ENCODE data around the gene PCSK1.

The PCSK1 gene

GRCh38 chr5:96426831-96427230 lies 6.2 kb downstream of the PCSK1 start:
- no peaks in the 10 kb centered on the region for H3K36me3 ChIP-seq (ENCODE audit: control insufficient read depth, insufficient read depth, low read length)
- no peaks in the 10 kb centered on the region for H3K9me3 ChIP-seq (ENCODE audit: control insufficient read depth, insufficient read depth, low read length)
- H3K27ac ChIP-seq (ENCODE audit: low read depth, low read length): no peak overlapping the region
- H3K9ac ChIP-seq (ENCODE audit: low read depth, low read length): no peak overlapping the region
- peaks cover 4% of the 10 kb centered on the region; the same call in 1 of the 2 replicates for H3K4me1 ChIP-seq (ENCODE audit: control insufficient read depth, insufficient read depth, low read length)
- peaks cover 20% of the 10 kb centered on the region for H3K27me3 ChIP-seq (ENCODE audit: control insufficient read depth, insufficient read depth, low read length)
- no peak overlapping the region for H3K4me3 ChIP-seq (ENCODE audit: low read depth, low read length)

- H3K4me1 ChIP-seq (ENCODE audit: control insufficient read depth, insufficient read depth, low read length): peaks cover 4% of the 10 kb centered on the region; the same call in 1 of the 2 replicates
- peaks cover 6% of the 10 kb centered on the region for H3K27me3 ChIP-seq (ENCODE audit: control insufficient read depth, insufficient read depth, low read length)
- no peak overlapping the region for H3K27ac ChIP-seq (ENCODE audit: low read depth, low read length)
- H3K4me3 ChIP-seq (ENCODE audit: low read depth, low read length): no peak overlapping the region
- H3K9ac ChIP-seq (ENCODE audit: low read depth, low read length): no peak overlapping the region
- H3K36me3 ChIP-seq (ENCODE audit: control insufficient read depth, insufficient read depth, low read length): no peaks in the 10 kb centered on the region
- H3K9me3 ChIP-seq (ENCODE audit: control insufficient read depth, insufficient read depth, low read length): no peaks in the 10 kb centered on the region
Measured at GRCh38 chr5:96425443-96425842, 7.6 kb downstream of the PCSK1 start.

- Histone ChIP-seq H3K36me3 (ENCODE audit: control insufficient read depth, insufficient read depth, low read length) (no peaks in the 10 kb centered on the region), H3K4me3 (ENCODE audit: low read depth, low read length) (no peak overlapping the region), H3K9me3 (ENCODE audit: control insufficient read depth, insufficient read depth, low read length) (no peaks in the 10 kb centered on the region), H3K4me1 (ENCODE audit: control insufficient read depth, insufficient read depth, low read length) (peaks cover 4% of the 10 kb centered on the region; the same call in 1 of the 2 replicates), H3K9ac (ENCODE audit: low read depth, low read length) (no peak overlapping the region), H3K27ac (ENCODE audit: low read depth, low read length) (no peak overlapping the region), H3K27me3 (ENCODE audit: control insufficient read depth, insufficient read depth, low read length) (no peaks in the 10 kb centered on the region)
Measured at GRCh38 chr5:96415897-96416296, 17.2 kb downstream of the PCSK1 start.

- Histone ChIP-seq H3K36me3 (ENCODE audit: control insufficient read depth, insufficient read depth, low read length) (no peaks in the 10 kb centered on the region), H3K4me3 (ENCODE audit: low read depth, low read length) (no peak overlapping the region), H3K27me3 (ENCODE audit: control insufficient read depth, insufficient read depth, low read length) (no peaks in the 10 kb centered on the region), H3K9ac (ENCODE audit: low read depth, low read length) (no peak overlapping the region), H3K9me3 (ENCODE audit: control insufficient read depth, insufficient read depth, low read length) (no peaks in the 10 kb centered on the region), H3K27ac (ENCODE audit: low read depth, low read length) (no peak overlapping the region), H3K4me1 (ENCODE audit: control insufficient read depth, insufficient read depth, low read length) (peaks cover 4% of the 10 kb centered on the region; the same call in 1 of the 2 replicates)
Measured at GRCh38 chr5:96412868-96413449, 20.1 kb downstream of the PCSK1 start.

GRCh38 chr5:96410013-96410412 lies 23.0 kb downstream of the PCSK1 start:
- H3K4me1 ChIP-seq (ENCODE audit: control insufficient read depth, insufficient read depth, low read length): no peaks in the 10 kb centered on the region
- H3K9me3 ChIP-seq (ENCODE audit: control insufficient read depth, insufficient read depth, low read length): no peaks in the 10 kb centered on the region
- no peak overlapping the region for H3K9ac ChIP-seq (ENCODE audit: low read depth, low read length)
- H3K36me3 ChIP-seq (ENCODE audit: control insufficient read depth, insufficient read depth, low read length): no peaks in the 10 kb centered on the region
- no peak overlapping the region for H3K27ac ChIP-seq (ENCODE audit: low read depth, low read length)
- H3K27me3 ChIP-seq (ENCODE audit: control insufficient read depth, insufficient read depth, low read length): no peaks in the 10 kb centered on the region
- no peak overlapping the region for H3K4me3 ChIP-seq (ENCODE audit: low read depth, low read length)

GRCh38 chr5:96408841-96409538 lies 24.1 kb downstream of the PCSK1 start:
- Histone ChIP-seq H3K4me1 (ENCODE audit: control insufficient read depth, insufficient read depth, low read length) (0 out of 2 replicates have a peak, but pooled peaks cover 2% of the 10 kb centered on the region), H3K9ac (ENCODE audit: low read depth, low read length) (no peak overlapping the region), H3K9me3 (ENCODE audit: control insufficient read depth, insufficient read depth, low read length) (no peaks in the 10 kb centered on the region), H3K27me3 (ENCODE audit: control insufficient read depth, insufficient read depth, low read length) (no peaks in the 10 kb centered on the region), H3K27ac (ENCODE audit: low read depth, low read length) (no peak overlapping the region), H3K36me3 (ENCODE audit: control insufficient read depth, insufficient read depth, low read length) (no peaks in the 10 kb centered on the region), H3K4me3 (ENCODE audit: low read depth, low read length) (no peak overlapping the region)

GRCh38 chr5:96408210-96408777 lies 24.8 kb downstream of the PCSK1 start:
- Histone ChIP-seq H3K9ac (ENCODE audit: low read depth, low read length) (no peak overlapping the region), H3K4me3 (ENCODE audit: low read depth, low read length) (no peak overlapping the region), H3K27me3 (ENCODE audit: control insufficient read depth, insufficient read depth, low read length) (no peaks in the 10 kb centered on the region), H3K27ac (ENCODE audit: low read depth, low read length) (no peak overlapping the region), H3K9me3 (ENCODE audit: control insufficient read depth, insufficient read depth, low read length) (no peaks in the 10 kb centered on the region), H3K36me3 (ENCODE audit: control insufficient read depth, insufficient read depth, low read length) (no peaks in the 10 kb centered on the region), H3K4me1 (ENCODE audit: control insufficient read depth, insufficient read depth, low read length) (0 out of 2 replicates have a peak, but pooled peaks cover 4% of the 10 kb centered on the region)

GRCh38 chr5:96407436-96407835 lies 25.6 kb downstream of the PCSK1 start:
- H3K36me3 ChIP-seq (ENCODE audit: control insufficient read depth, insufficient read depth, low read length): no peaks in the 10 kb centered on the region
- H3K4me3 ChIP-seq (ENCODE audit: low read depth, low read length): no peak overlapping the region
- H3K4me1 ChIP-seq (ENCODE audit: control insufficient read depth, insufficient read depth, low read length): 0 out of 2 replicates have a peak, but pooled peaks cover 4% of the 10 kb centered on the region
- no peak overlapping the region for H3K9ac ChIP-seq (ENCODE audit: low read depth, low read length)
- H3K27me3 ChIP-seq (ENCODE audit: control insufficient read depth, insufficient read depth, low read length): no peaks in the 10 kb centered on the region
- H3K27ac ChIP-seq (ENCODE audit: low read depth, low read length): no peak overlapping the region
- no peaks in the 10 kb centered on the region for H3K9me3 ChIP-seq (ENCODE audit: control insufficient read depth, insufficient read depth, low read length)

- Histone ChIP-seq H3K4me3 (ENCODE audit: low read depth, low read length) (no peak overlapping the region), H3K9ac (ENCODE audit: low read depth, low read length) (no peak overlapping the region), H3K4me1 (ENCODE audit: control insufficient read depth, insufficient read depth, low read length) (0 out of 2 replicates have a peak, but pooled peaks cover 4% of the 10 kb centered on the region)
Measured at GRCh38 chr5:96404191-96404867, 28.7 kb downstream of the PCSK1 start.

GRCh38 chr5:96402500-96402899 lies 30.5 kb downstream of the PCSK1 start:
- Histone ChIP-seq H3K27me3 (ENCODE audit: control insufficient read depth, insufficient read depth, low read length) (no peaks in the 10 kb centered on the region), H3K36me3 (ENCODE audit: control insufficient read depth, insufficient read depth, low read length) (no peaks in the 10 kb centered on the region), H3K4me3 (ENCODE audit: low read depth, low read length) (no peak overlapping the region), H3K9me3 (ENCODE audit: control insufficient read depth, insufficient read depth, low read length) (no peaks in the 10 kb centered on the region), H3K4me1 (ENCODE audit: control insufficient read depth, insufficient read depth, low read length) (0 out of 2 replicates have a peak, but pooled peaks cover 4% of the 10 kb centered on the region), H3K9ac (ENCODE audit: low read depth, low read length) (no peak overlapping the region), H3K27ac (ENCODE audit: low read depth, low read length) (no peak overlapping the region)

More at GRCh38 chr5:96404191-96404867, 28.7 kb downstream of the PCSK1 start:
- Histone ChIP-seq H3K36me3 (ENCODE audit: control insufficient read depth, insufficient read depth, low read length) (no peaks in the 10 kb centered on the region), H3K27me3 (ENCODE audit: control insufficient read depth, insufficient read depth, low read length) (no peaks in the 10 kb centered on the region), H3K9me3 (ENCODE audit: control insufficient read depth, insufficient read depth, low read length) (no peaks in the 10 kb centered on the region), H3K27ac (ENCODE audit: low read depth, low read length) (no peak overlapping the region)

Measured in HUES48 (cell line).